LNCaP clone FGC (cell line): ENCODE results near the gene IL6R.

Experiments
- DNase-seq: peaks from one replicate; pipeline ENCODE4 v3.0.0-alpha.2; 2011; ENCODE audit warnings: low read depth
- H3K4me3 ChIP-seq: 2 replicates; pipeline ENCODE4 v1.5.1; 2011; ENCODE audit warnings: mild to moderate bottlenecking, low read depth, low read length, control low read depth
- TF ChIP-seq, protein P1 (sequence below): IDR thresholded peaks from 2 replicates; pipeline ENCODE4 v1.5.1; 2012; ENCODE audit warnings: mild to moderate bottlenecking; ENCODE audit not compliant: control insufficient read depth, insufficient read depth; ENCODE audit errors: extremely low read depth

IL6R gene

DNA sequence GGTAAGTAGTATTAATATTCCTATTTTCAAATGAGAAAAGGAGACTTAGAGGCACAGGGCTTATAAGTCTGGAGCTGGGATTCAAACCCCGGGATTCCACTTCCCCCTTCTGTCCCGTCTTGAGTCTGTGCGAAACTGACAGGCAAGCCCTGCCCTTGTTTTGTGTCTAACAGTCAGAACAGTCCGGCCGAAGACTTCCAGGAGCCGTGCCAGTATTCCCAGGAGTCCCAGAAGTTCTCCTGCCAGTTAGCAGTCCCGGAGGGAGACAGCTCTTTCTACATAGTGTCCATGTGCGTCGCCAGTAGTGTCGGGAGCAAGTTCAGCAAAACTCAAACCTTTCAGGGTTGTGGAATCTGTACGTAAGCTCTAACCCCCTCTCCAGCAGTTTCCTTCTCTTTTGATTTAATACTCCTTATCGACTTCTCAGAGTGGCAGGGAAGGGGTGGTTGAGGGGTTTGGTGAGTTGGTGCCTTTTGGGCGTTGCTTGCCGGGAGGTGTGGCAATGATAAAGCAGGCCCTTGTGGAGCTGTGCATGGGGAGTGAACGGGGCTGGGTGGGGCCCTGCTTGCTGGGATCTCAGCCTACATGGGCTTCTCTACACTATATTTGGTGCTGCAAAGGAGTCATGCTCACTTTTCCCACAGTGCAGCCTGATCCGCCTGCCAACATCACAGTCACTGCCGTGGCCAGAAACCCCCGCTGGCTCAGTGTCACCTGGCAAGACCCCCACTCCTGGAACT, 29.4 kb downstream of the IL6R start:
- no peak overlapping the region for H3K4me3 ChIP-seq
- no peak for DNase-seq
- TF ChIP-seq, protein P1, sequence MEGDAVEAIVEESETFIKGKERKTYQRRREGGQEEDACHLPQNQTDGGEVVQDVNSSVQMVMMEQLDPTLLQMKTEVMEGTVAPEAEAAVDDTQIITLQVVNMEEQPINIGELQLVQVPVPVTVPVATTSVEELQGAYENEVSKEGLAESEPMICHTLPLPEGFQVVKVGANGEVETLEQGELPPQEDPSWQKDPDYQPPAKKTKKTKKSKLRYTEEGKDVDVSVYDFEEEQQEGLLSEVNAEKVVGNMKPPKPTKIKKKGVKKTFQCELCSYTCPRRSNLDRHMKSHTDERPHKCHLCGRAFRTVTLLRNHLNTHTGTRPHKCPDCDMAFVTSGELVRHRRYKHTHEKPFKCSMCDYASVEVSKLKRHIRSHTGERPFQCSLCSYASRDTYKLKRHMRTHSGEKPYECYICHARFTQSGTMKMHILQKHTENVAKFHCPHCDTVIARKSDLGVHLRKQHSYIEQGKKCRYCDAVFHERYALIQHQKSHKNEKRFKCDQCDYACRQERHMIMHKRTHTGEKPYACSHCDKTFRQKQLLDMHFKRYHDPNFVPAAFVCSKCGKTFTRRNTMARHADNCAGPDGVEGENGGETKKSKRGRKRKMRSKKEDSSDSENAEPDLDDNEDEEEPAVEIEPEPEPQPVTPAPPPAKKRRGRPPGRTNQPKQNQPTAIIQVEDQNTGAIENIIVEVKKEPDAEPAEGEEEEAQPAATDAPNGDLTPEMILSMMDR: no peak

DNA sequence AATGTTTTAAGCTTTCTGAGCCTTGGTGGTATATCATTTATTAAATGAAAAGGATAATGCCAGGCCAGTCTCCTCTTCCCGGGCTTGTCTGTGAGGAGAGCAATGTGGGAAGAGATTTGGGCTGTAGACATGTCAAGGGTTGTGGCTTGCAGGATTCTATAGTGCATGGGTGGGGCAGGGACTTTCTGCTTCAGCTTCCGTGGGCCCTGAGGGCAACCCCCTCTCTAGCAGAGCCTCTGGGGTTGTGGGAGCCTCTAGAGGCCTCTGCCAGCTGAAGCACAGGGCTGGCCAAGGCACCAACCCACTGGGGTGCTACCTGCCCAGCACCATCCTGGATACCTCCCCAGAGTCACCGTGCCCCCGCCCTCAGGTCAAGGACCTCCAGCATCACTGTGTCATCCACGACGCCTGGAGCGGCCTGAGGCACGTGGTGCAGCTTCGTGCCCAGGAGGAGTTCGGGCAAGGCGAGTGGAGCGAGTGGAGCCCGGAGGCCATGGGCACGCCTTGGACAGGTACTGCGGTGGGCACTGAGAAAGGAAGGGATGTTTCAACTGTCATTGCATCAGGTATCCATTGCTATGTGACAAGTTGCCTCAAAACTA, 30.6 kb downstream of the IL6R start:
- no peak for DNase-seq
- TF ChIP-seq, protein P1: no peak
- no peak overlapping the region for H3K4me3 ChIP-seq

DNA sequence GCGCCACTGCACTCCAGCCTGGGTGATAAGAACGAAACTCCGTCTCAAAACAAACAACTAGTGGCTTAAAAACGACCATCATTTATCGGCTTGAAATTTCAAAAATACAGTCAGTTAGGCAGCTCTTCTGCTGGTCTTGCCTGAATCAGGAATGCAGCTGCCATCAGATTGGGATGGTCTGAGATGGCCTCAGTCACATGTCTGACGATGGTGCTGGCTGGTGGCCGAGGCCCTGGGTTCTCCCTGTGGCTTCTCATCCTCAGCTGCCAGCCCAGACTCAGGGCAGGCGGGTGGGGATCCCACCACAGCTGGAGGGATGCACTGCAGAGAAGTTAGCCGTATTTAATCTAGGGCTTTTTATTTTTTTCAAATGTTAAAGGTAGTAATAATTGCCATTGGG, 31.3 kb downstream of the IL6R start:
- no peak overlapping the region for H3K4me3 ChIP-seq
- no peak for DNase-seq
- TF ChIP-seq, protein P1: no peak

DNA sequence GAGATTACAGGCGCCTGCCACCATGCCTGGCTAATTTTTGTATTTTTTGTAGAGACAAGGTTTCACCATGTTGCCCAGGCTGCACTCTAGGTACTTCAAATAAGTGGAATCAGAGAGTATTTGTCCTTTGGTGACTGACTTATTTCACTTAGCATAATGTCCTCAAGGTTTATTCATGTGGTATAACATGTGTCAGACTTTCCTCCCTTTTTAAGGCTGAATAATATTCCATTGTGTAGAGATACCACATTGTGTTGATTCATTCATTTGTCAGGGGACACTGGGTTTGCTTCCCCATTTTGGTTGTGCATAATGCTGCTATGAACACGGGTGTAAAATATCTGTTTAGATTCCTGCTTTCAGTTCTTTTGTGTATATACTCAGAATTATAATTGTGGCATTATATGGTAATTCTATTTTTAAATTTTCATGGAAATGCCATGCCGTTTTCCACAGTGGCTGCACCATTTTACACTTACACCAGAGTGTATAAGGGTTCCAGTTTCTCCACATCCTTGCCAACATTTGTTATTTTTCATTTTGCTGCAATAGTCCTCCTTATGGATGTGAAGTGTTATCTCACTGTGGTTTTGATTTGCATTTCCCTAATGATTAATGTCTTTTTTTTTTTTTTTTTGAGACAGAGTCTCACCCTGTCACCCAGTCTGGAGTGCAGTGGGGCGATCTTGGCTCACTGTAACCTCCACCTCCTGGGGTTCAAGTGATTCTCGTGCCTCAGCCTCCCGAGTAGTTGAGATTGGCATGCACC, 35.1 kb downstream of the IL6R start:
- no peak for DNase-seq
- no peak overlapping the region for H3K4me3 ChIP-seq
- TF ChIP-seq, protein P1: no peak

DNA sequence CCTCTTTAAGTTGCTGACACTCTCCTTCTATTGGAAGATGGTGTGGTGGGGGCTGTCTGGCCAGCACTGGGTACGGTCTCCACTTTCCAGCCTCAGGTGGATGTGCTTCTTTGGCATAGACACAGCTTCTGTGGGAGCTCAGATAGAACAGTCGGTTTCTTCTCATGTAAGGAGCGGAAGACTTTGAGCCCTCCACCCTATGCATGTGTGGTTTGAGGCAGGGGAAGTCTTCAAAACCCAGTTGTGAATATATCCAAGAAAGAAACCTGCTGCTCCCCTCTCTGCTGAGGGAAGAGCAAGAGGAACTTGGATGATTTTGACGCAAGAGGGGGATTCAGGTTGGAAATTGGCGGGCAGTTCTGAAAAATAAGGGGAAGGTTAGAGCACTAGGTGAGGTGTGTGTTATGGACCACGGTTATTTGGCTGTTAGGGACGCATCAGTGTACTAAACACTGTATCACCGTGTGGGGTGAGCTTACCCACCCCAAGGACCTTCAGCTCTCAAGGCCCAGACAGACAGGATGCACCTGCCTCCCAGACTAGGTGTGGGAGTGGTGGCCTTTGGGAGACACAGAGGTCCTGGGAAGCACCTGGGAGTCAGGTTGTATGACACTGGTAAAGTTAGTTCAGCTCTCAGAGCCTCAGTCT, 36.2 kb downstream of the IL6R start:
- no peak for DNase-seq
- H3K4me3 ChIP-seq: no peak overlapping the region
- TF ChIP-seq, protein P1: no peak

DNA sequence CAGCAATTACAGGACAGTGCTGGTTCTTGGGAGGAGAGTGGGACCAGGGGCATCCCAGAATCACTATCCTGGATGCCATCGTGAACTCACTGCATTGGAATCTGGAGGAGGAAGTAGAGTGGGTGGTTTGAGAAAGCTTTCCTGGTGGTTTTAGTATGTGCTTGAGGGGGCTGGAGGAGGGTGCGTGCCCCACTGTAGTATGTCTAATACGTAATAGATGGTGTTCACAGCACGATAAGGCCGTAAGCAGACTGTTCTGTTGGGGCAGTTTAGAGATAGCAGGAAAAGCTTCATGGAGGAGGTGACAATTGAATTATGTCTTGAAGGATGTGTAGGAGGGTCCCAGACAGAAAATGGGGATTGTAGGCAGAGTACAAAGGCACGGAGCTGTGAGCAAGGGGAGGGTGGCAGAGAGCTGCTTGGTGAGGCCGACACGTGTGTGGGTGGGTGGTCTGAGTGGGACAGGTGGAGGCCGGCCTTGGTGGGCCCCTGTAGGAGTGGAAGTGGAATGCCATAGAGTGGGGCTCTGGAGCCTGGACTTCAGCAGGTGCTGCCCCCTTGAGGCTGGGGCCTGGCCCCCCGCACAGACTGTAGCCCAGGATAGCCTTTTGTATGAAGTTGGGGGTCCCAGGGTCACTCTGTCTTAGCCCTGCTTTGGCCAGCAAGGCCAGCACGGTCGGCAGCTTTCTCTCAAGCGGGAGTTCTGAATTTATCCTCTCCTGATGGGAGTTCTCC, 37.0 kb downstream of the IL6R start:
- TF ChIP-seq, protein P1: 0 out of 2 replicates have a peak, but pooled peaks have one; percentile 2
- no peak overlapping the region for H3K4me3 ChIP-seq
- DNase-seq: no peak
